GM19397 (cell line): Measurements from ENCODE around the gene TMEM147.

Experiments used
- ATAC-seq: cut with Tn5 transposase; IDR thresholded peaks from one replicate; pipeline ENCODE4 v1.9.1; 2021; ENCODE audit warnings: mild to moderate bottlenecking, moderate library complexity; ENCODE audit not compliant: unreplicated experiment

The TMEM147 gene

DNA sequence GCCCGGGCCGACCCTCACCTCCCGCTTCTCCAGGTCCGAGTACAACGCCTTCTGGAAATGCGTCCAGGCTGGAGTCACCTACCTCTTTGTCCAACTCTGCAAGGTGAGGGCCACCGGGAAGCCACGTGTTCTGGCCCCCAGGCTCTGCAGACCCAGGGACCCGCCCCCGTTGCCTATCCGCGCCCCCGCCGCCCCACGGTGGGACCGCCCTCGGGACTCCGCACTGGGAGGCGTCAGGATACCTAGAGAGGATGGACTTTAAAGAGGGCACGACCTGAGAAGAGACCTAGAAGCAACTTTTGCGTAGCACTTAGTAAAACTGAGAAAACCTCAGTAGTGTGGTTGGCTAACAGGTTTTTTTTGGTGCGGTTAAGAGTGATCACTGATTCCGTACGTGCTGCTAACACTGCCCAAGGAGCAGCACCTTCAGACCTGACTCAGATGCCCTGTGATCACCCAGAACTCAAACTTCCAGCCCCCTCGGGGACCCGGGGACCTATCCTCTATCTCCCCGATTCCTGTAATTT lies 492 bp downstream of the TMEM147 start:
- ATAC-seq: peak; percentile 43

DNA sequence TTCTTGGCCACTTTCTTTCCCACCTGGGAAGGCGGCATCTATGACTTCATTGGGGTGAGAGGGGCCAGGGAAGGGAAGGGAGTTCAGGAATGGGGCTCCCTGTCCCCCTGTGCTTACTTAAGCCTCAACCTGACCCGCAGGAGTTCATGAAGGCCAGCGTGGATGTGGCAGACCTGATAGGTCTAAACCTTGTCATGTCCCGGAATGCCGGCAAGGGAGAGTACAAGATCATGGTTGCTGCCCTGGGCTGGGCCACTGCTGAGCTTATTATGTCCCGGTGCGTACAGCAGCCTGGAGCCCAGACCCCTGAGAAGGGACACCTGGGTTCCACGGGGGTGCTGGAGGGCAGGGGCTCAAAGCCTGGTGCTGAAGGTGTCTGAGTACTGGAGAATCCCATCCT lies 1.1 kb downstream of the TMEM147 start:
- no peak for ATAC-seq

DNA sequence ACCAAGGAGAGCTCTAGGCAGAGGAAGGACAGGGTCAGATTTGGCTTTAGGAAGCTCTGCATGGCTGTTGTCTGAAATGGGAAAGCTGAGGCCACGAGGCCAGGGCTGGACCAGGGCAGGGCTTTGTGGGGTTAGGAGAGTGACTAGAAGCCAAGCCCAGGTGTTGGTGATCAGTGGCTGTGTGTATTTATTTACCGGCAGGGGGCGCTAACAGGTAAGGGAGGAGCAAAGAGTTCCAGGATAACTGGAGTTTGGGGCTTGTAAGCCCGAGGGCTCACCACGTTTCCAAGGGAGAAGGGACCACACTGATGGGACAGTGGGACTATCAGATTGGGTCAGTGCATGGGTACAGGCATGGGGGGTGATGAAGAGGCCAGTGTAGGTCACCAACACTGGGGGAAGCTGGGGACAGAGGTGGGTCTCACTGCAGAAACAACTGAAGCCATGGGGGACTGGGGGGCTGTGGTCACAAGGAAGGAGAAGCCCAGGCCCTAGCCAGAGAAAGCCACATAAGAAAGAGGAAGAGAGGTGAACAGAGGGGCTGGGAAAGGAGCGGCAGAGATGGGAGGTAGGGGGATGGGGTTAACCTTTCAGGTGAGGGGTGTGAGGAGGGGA lies 3.9 kb downstream of the TMEM147 start:
- ATAC-seq: no peak

- ATAC-seq: no peak
These were observed 4.6 kb downstream of the TMEM147 start for GRCh38 chr19:35549879-35550523.

DNA sequence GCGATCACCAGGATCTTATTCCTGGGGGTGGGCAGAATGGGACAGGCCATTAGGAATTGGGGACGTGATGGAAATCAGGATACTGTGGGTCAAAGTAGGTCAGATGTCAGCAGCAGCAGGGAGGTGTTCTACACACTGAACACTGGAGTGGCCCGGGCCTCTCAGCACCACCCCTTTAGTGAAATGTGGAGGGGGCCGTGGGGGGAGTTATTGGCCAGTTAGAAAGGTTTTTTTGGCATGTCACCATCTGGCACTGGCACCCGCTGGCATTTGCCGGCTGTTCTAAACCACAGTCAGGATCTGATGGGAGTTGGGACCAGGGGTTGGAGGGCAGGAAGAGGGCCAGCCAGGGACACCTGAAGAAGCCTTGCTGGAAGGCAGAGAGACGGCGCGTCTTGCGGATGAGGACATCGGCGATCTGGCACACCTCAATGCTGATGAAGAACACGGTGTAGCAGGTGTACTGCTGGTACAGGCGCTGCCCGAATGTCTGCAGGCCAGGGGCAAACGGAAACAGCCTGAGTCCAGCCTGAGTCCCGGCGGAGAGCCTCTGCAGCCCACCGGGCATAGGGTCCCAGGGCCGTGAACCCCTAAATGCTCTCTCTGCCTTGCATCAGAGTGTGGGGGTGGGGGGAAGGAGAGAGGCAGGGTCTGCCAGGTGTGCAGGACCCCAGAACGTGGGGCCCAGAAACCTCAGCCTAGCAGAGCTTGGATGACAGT lies 5.8 kb downstream of the TMEM147 start:
- no peak for ATAC-seq

GRCh38 chr19:35552534-35553384 lies 7.3 kb downstream of the TMEM147 start:
- no peak for ATAC-seq

- ATAC-seq: no peak
These were observed 8.1 kb downstream of the TMEM147 start for GRCh38 chr19:35553385-35554000.

DNA sequence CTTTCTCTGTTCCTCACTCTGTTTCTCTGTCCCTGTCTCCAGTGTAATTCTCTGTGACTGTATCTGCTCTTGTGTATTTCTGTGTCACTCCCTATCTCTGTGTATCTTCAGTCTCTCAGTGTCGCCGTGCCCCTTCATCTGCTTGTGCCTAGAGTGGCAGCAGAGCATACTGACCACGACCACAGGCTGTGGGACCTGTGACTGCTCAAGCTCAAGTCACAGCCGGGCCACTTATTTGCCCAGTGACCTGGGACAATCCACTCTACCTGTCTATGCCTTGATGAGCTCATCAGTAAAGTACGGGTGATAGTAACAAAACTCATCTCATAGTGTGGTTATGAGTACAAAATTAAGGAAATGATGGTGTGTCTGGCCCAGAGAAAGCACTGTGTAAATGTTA lies 8.7 kb downstream of the TMEM147 start:
- ATAC-seq: no peak

DNA sequence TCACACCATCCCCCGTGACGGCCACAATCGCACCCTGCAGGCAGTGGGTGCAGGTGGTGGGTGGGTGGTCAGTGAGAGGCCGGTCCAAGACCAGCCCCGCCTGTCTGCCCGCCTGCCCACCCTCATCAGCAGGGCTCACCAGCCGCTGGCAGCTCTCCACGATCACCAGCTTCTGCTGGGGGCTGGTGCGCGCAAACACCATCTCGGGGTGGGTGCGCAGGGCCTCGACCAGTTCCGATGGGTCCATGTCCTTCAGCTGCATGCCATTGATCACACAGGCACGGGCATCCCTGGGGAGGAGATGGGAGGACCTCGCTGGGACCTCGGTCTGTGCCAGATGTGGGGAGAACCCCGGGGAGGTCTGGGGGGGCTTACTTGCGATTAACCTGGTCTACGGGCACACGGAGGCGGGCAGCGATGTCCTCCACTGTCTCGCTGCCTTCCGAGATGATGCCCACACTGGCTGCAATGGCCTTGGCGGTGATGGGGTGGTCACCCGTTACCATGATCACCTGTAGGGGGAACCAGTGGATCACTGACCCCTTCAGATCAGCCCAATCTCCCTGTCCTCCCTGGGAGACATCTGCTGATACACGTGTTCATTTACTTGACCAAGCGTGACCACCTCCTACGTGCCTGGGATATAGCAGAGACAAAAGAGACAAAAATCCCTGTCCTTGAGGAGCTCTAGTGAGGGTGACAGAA lies 10.0 kb downstream of the TMEM147 start:
- no peak for ATAC-seq

DNA sequence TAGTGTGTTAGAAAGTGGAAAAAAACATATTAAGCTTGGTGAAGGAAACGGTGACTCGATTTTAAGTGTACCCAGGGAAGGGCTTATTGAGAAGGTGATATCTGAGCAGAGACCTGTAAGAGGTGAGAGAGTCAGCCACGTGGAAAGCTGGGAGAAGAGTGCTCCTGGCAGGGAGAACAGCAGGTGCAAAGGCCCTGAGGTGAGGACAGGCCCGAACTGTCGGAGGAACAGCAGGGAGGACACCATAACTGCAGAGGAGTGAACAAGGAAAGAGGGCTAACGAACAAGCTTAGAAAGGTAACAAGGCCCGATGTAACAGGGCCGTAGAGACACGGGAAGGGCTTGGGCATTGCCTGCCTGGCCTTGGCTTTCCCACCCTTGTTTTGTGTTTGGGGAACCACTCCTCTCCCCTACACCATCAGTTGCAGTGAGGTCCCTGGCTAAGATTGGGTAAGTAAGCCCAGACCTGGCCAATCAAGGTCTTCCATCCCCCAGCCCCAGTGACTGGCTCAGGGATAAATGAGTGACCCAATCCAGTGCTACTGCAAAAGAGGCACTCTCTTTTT lies 10.7 kb downstream of the TMEM147 start:
- ATAC-seq: no peak

- no peak for ATAC-seq
These were observed 11.6 kb downstream of the TMEM147 start for GRCh38 chr19:35556846-35557538.

GRCh38 chr19:35557539-35558399 lies 12.3 kb downstream of the TMEM147 start:
- no peak for ATAC-seq

- no peak for ATAC-seq
These were observed 13.2 kb downstream of the TMEM147 start for GRCh38 chr19:35558400-35559280.

DNA sequence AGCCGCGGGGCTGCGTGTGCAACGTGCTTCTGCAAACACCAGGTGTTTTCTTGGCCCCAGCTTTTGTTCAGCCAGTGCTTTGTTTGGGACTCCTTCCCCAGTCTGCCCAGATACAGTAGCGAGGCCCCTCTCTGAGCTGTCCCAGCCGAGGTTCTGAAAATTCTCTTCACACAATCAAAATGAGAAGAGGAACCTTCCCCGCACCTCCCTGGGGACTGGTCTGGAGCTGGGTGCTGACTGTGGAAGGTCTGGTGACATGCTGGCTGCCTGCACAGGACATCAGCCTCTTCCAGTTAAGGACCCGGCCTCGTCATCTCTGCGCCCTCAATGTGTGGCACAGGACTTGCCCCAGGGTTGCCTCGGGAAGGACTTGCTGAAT lies 13.8 kb downstream of the TMEM147 start:
- peak; percentile 49 for ATAC-seq

DNA sequence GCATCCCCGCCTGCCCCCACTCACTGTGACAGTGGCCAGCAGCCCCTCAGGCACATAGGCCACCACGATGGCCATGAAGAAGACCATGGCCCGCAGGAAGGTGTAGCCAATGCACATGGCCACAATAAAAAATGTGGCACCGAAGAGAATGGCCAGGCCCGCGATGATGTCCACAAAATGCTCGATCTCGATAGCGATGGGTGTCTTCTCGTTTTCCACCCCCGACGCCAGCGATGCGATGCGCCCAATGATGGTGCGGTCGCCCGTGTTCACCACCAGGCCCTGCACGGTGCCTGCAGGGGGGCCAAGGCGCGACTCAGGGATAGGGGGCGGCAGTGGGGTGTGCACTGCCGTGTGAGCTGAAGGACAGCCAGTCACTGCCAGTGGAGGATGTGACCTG lies 14.4 kb downstream of the TMEM147 start:
- ATAC-seq: no peak

- ATAC-seq: no peak
These were observed 14.8 kb downstream of the TMEM147 start for GRCh38 chr19:35560271-35560670.

DNA sequence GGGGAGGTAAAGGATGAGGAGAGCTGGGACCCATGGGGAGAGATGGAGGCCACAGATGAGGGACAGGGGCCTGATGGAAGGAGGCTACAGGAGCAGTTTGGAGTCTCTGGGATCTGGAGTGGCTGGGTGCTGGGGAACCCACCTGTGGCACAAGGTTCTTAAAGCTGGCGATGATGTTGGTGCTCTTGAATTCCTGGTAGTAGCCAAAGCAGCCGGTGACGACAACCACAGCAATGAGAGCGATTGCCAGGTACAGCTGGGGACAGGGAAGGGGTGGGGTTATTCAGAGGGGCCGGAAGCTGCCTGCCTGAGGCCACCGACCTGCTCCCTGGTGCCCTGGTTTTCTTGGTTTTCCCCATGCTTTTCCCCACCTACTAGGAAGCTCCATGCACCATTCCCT lies 15.3 kb downstream of the TMEM147 start:
- ATAC-seq: no peak
